Mesenchymal stem cell (in vitro differentiated cells and primary cell): ENCODE data around the gene CCDC160.

ENCODE experiments used
- DNase-seq: peaks from one replicate; pipeline ENCODE4 v3.0.0-alpha.2; 2013
- H2AFZ ChIP-seq: one replicate; pipeline ENCODE4 v1.6.1; 2013; ENCODE audit warnings: low read depth, mild to moderate bottlenecking, control low read depth, inconsistent platforms, low read length, moderate library complexity
- H2AK5ac ChIP-seq: 2 replicates; pipeline ENCODE4 v1.6.1; 2013; ENCODE audit warnings: low read length, moderate library complexity, mild to moderate bottlenecking, inconsistent platforms; ENCODE audit not compliant: severe bottlenecking
- H2BK120ac ChIP-seq: one replicate; pipeline ENCODE4 v1.6.1; 2013; ENCODE audit warnings: low read depth, mild to moderate bottlenecking, inconsistent platforms, low read length, moderate library complexity
- H2BK12ac ChIP-seq, 2 experiments: one replicate each; pipeline ENCODE4 v1.6.1; 2013; ENCODE audit warnings: inconsistent platforms in 2 of 2, low read length in 2 of 2, mild to moderate bottlenecking in 2 of 2, moderate library complexity in 2 of 2, control low read depth in 1 of 2
- H2BK15ac ChIP-seq: one replicate; pipeline ENCODE4 v1.6.1; 2013; ENCODE audit warnings: mild to moderate bottlenecking, low read depth, inconsistent platforms; ENCODE audit not compliant: poor library complexity, severe bottlenecking
- H2BK5ac ChIP-seq: 2 replicates; pipeline ENCODE4 v1.6.1; 2013; ENCODE audit warnings: low read depth, mild to moderate bottlenecking, low read length, control low read depth, inconsistent platforms; ENCODE audit not compliant: poor library complexity, severe bottlenecking
- H3K14ac ChIP-seq, 2 experiments: one replicate each; pipeline ENCODE4 v1.6.1; 2013; ENCODE audit warnings: inconsistent platforms in 2 of 2, low read length in 2 of 2, control low read depth in 1 of 2, mild to moderate bottlenecking in 1 of 2, moderate library complexity in 1 of 2
- H3K18ac ChIP-seq, 2 experiments: one replicate each; pipeline ENCODE4 v1.6.1; 2013; ENCODE audit warnings: inconsistent platforms in 2 of 2, low read length in 2 of 2, control low read depth in 1 of 2, low read depth in 1 of 2, mild to moderate bottlenecking in 1 of 2
- H3K23ac ChIP-seq, 2 experiments: one replicate each; pipeline ENCODE4 v1.6.1; 2013; ENCODE audit warnings: inconsistent platforms in 2 of 2, low read length in 2 of 2, mild to moderate bottlenecking in 2 of 2, moderate library complexity in 2 of 2, control low read depth in 1 of 2
- H3K27ac ChIP-seq: 2 replicates; pipeline ENCODE4 v1.5.1; 2013; ENCODE audit warnings: mild to moderate bottlenecking, moderate library complexity, low read length, control low read depth, inconsistent platforms; ENCODE audit not compliant: poor library complexity, severe bottlenecking
- H3K27me3 ChIP-seq, 2 experiments: 2 replicates each; pipeline versions ENCODE4 v1.6.1 to v1.7.0; 2013; ENCODE audit warnings: low read length in 2 of 2, mild to moderate bottlenecking in 2 of 2, moderate library complexity in 2 of 2, control low read depth in 1 of 2, inconsistent platforms in 1 of 2; ENCODE audit not compliant: control insufficient read depth in 1 of 2, insufficient read depth in 1 of 2
- H3K36me3 ChIP-seq, 2 experiments: 2 replicates each; pipeline versions ENCODE4 v1.6.1 to v1.7.0; 2013; ENCODE audit warnings: low read length in 2 of 2, control low read depth in 1 of 2, inconsistent platforms in 1 of 2, low read depth in 1 of 2, mild to moderate bottlenecking in 1 of 2; ENCODE audit not compliant: insufficient read depth in 2 of 2, control insufficient read depth in 1 of 2
- H3K4ac ChIP-seq, 2 experiments: one replicate each; pipeline ENCODE4 v1.6.1; 2013; ENCODE audit warnings: inconsistent platforms in 2 of 2, low read length in 2 of 2, mild to moderate bottlenecking in 2 of 2, moderate library complexity in 2 of 2, control low read depth in 1 of 2, low read depth in 1 of 2
- H3K4me1 ChIP-seq: 2 replicates; pipeline ENCODE4 v1.6.1; 2013; ENCODE audit warnings: low read depth, low read length, control low read depth; ENCODE audit not compliant: control insufficient read depth, insufficient read depth
- H3K4me2 ChIP-seq: 2 replicates; pipeline ENCODE4 v1.6.1; 2013; ENCODE audit warnings: low read length, mild to moderate bottlenecking, inconsistent platforms; ENCODE audit not compliant: poor library complexity, severe bottlenecking
- H3K4me3 ChIP-seq, 2 experiments: 2 replicates each; pipeline versions ENCODE4 v1.5.1 to v1.7.0; 2013; ENCODE audit warnings: low read length in 2 of 2, mild to moderate bottlenecking in 2 of 2, control low read depth in 1 of 2, low read depth in 1 of 2; ENCODE audit not compliant: insufficient read depth in 1 of 2
- H3K79me1 ChIP-seq: replicated peaks from 2 replicates; pipeline ENCODE4 v1.6.1; 2013; ENCODE audit warnings: mild to moderate bottlenecking, control low read depth, low read length, inconsistent platforms; ENCODE audit not compliant: poor library complexity, severe bottlenecking
- H3K9ac ChIP-seq: 2 replicates; pipeline ENCODE4 v1.7.0; 2013; ENCODE audit warnings: mild to moderate bottlenecking, low read length, moderate library complexity
- H3K9me3 ChIP-seq: 2 replicates; pipeline ENCODE4 v1.7.0; 2013; ENCODE audit warnings: mild to moderate bottlenecking, low read length; ENCODE audit not compliant: control insufficient read depth
- H4K8ac ChIP-seq: one replicate; pipeline ENCODE4 v1.6.1; 2013; ENCODE audit warnings: inconsistent platforms, mild to moderate bottlenecking, low read length, moderate library complexity
- H4K91ac ChIP-seq: one replicate; pipeline ENCODE4 v1.6.1; 2013; ENCODE audit warnings: mild to moderate bottlenecking, low read length, inconsistent platforms
- WGBS: methylation state at CpG from one replicate; pipeline ENCODE4 v1.1.7; 2013; ENCODE audit warnings: mixed read lengths; 5-methylcytosine and 5-hydroxymethylcytosine counted together

The CCDC160 gene

DNA sequence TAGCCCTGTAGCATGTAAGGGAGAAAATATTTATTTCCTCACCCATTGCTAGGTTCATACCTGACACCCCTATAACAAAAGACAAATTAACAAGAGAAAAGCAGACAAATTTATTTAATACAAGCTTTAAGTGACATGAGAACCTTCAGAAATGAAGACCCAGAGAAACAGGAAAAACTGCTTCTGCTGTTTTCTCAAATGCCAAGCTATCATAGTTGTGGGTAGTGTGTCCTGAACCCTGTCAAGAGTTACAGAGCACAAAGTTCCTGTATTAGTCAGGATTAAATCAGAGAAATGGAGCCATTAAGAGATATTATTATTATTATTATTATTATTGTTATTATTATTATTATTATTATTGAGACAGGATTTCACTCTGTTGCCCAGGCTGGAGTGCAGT lies 17.5 kb downstream of the CCDC160 start:
- no peak overlapping the region for H2AK5ac ChIP-seq
- no peak for DNase-seq
- H3K9ac ChIP-seq, result no peak overlapping the region
- no peaks in the 10 kb centered on the region for H3K4me1 ChIP-seq
- no peak overlapping the region for H2BK15ac ChIP-seq
- H3K4me3 ChIP-seq, result no peak overlapping the region
- H3K27me3 ChIP-seq, result peaks cover 0 to 6% of the 10 kb centered on the region in 2 experiments
- H4K8ac ChIP-seq, result no peak overlapping the region
- no peak overlapping the region for H2BK5ac ChIP-seq
- H3K4ac ChIP-seq, result no peak overlapping the region
- no peak overlapping the region for H2BK12ac ChIP-seq
- no peak overlapping the region for H2AFZ ChIP-seq
- H3K79me1 ChIP-seq, result no peaks in the 10 kb centered on the region
- no peak overlapping the region for H3K4me2 ChIP-seq
- H3K23ac ChIP-seq, result no peak overlapping the region
- H4K91ac ChIP-seq, result no peak overlapping the region
- H3K27ac ChIP-seq, result no peak overlapping the region
- no peaks in the 10 kb centered on the region for H3K9me3 ChIP-seq
- H3K18ac ChIP-seq, result no peak overlapping the region
- H2BK120ac ChIP-seq, result no peak overlapping the region
- no peak overlapping the region for H3K14ac ChIP-seq
- no peaks in the 10 kb centered on the region for H3K36me3 ChIP-seq

DNA sequence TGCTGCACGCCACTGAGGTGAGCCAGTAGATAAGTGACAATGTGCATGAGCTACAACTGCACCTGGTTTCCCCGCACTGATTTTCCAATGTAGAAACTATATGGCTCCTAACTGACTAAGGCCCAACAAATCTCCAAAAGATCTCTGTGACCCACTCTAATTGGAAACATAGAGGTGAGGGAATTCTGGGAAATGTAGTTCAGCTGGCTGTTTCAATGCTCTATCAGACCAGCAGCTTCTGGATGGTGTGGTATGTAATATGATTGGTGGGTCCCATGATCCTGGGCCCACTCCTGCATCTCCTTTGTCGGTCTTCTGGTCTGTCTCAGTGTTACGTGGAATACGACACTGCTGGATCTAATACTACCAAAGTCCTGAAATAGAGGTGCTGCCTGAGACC lies 18.6 kb downstream of the CCDC160 start:
- 91% methylated on average over 3 of the region's 5 CpGs for WGBS

DNA sequence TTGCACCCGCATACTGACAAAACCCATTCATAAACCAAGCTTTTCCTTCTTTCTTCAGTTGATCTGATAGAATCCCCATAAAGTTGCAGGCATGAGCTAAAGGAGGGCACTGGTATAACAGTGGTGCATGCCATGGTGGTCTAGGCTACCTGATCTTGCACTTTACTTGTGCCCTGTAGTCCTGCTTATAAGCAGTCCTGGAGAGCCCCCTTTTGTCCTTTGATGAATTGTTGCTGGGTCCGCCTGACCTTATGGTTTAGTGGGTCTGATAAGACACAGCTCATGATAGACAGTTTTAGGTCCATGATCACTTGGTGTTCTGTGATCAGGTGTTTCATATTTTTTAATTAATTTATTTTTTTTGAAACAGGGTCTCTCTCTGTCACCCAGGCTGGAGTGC lies 19.7 kb downstream of the CCDC160 start:
- H3K27me3 ChIP-seq, result peaks cover 0 to 8% of the 10 kb centered on the region in 2 experiments
- no peak overlapping the region for H2AK5ac ChIP-seq
- no peak overlapping the region for H4K91ac ChIP-seq
- H3K4ac ChIP-seq, result no peak overlapping the region
- no peak overlapping the region for H3K18ac ChIP-seq
- no peak overlapping the region for H2BK5ac ChIP-seq
- H3K4me2 ChIP-seq, result no peak overlapping the region
- H3K23ac ChIP-seq, result no peak overlapping the region
- no peak for DNase-seq
- no peak overlapping the region for H2BK12ac ChIP-seq
- no peak overlapping the region for H2BK15ac ChIP-seq
- H3K4me3 ChIP-seq, result no peak overlapping the region
- H3K79me1 ChIP-seq, result no peaks in the 10 kb centered on the region
- no peak overlapping the region for H2BK120ac ChIP-seq
- WGBS, result 83% methylated on average over 1 of the region's 2 CpGs
- no peak overlapping the region for H3K27ac ChIP-seq
- H4K8ac ChIP-seq, result no peak overlapping the region
- H3K9me3 ChIP-seq, result no peaks in the 10 kb centered on the region
- H3K4me1 ChIP-seq, result no peaks in the 10 kb centered on the region
- H3K36me3 ChIP-seq, result no peaks in the 10 kb centered on the region
- no peak overlapping the region for H3K9ac ChIP-seq
- no peak overlapping the region for H2AFZ ChIP-seq
- no peak overlapping the region for H3K14ac ChIP-seq

More for the DNA sequence above, 18.6 kb downstream of the CCDC160 start:
- no peak overlapping the region for H2BK12ac ChIP-seq
- no peak for DNase-seq
- H3K36me3 ChIP-seq, result no peaks in the 10 kb centered on the region
- no peak overlapping the region for H3K14ac ChIP-seq
- H3K4me2 ChIP-seq, result no peak overlapping the region
- H2BK15ac ChIP-seq, result no peak overlapping the region
- H3K9ac ChIP-seq, result no peak overlapping the region
- no peaks in the 10 kb centered on the region for H3K79me1 ChIP-seq
- H3K4ac ChIP-seq, result no peak overlapping the region
- no peak overlapping the region for H3K18ac ChIP-seq
- H2BK120ac ChIP-seq, result no peak overlapping the region
- H2AK5ac ChIP-seq, result no peak overlapping the region
- no peak overlapping the region for H4K91ac ChIP-seq
- peaks cover 0 to 7% of the 10 kb centered on the region in 2 experiments for H3K27me3 ChIP-seq
- no peak overlapping the region for H3K23ac ChIP-seq
- H2BK5ac ChIP-seq, result no peak overlapping the region
- no peaks in the 10 kb centered on the region for H3K4me1 ChIP-seq
- no peak overlapping the region for H4K8ac ChIP-seq
- no peak overlapping the region for H3K27ac ChIP-seq
- H3K4me3 ChIP-seq, result no peak overlapping the region
- no peaks in the 10 kb centered on the region for H3K9me3 ChIP-seq
- H2AFZ ChIP-seq, result no peak overlapping the region

DNA sequence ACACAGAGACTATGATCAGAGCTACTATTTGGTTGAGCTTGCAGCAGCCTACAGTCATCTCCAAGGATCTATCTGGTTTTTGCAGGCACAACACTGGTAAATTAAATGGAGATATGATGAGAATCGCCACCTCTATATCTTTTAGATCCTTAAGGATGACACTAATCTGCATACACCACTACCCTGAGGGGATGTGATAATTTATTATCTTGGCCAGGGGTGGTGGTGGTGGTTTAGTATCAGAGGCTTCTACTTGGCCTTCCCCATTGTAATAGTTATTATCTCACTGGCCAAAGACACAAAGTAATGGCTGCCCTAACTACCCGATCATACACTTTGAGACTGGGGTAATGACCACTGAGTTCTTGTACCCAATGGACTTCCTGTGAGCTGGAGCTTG lies 21.2 kb downstream of the CCDC160 start:
- Histone ChIP-seq H3K9me3 (no peaks in the 10 kb centered on the region), H3K27me3 (peaks cover 0 to 5% of the 10 kb centered on the region in 2 experiments), H3K4ac (no peak overlapping the region), H3K9ac (no peak overlapping the region), H2BK12ac (no peak overlapping the region), H4K91ac (no peak overlapping the region), H3K4me3 (no peak overlapping the region), H3K14ac (no peak overlapping the region), H2AFZ (no peak overlapping the region), H3K23ac (no peak overlapping the region), H3K27ac (no peak overlapping the region), H4K8ac (no peak overlapping the region), H2AK5ac (no peak overlapping the region), H2BK120ac (no peak overlapping the region), H3K18ac (no peak overlapping the region), H2BK5ac (no peak overlapping the region), H3K4me1 (no peaks in the 10 kb centered on the region), H3K36me3 (no peaks in the 10 kb centered on the region), H2BK15ac (no peak overlapping the region), H3K79me1 (no peaks in the 10 kb centered on the region), H3K4me2 (no peak overlapping the region)
- no peak for DNase-seq
- 100% methylated on average over 1 of the region's 2 CpGs for WGBS
